Adrenal gland (tissue), 12 donors: ENCODE results near the gene AGT. TPM values are rescaled to one million over a fixed set of nuclear protein-coding genes. Genes with fewer than 3 reads are reported as not detected.
"Not testable (repeated sequence)": the region's sequence is repeated elsewhere in the genome, so short reads cannot be mapped to it uniquely, and the experiment has no call there.

ENCODE experiments used
- DNase-seq, 7 donors: peaks; one replicate each; pipeline ENCODE4 v3.0.0-alpha.2; 2019 to 2020
- H3K27ac ChIP-seq, 5 donors: fragments of 200-600 bp; sonication (generic) in 4 of 5; 1 replicate in 3 of 5; 2 replicates in 2 of 5; pipeline versions ENCODE4 v1.5.1 to v1.8.0; 2016 to 2020; ENCODE audit warnings: mild to moderate bottlenecking in 1 of 5
- H3K27me3 ChIP-seq: fragments of 200-600 bp; 2 replicates; pipeline ENCODE4 v1.8.0; 2021
- H3K36me3 ChIP-seq, 2 donors: fragments of 200-600 bp; replicated peaks in 1 of 2; 1 replicate in 1 of 2; 2 replicates in 1 of 2; pipeline versions ENCODE4 v1.5.1 to v1.8.0; 2018 to 2022
- H3K4me1 ChIP-seq, 2 donors: fragments of 200-600 bp; replicated peaks in 1 of 2; 1 replicate in 1 of 2; 2 replicates in 1 of 2; pipeline versions ENCODE4 v1.5.1 to v1.8.0; 2018 to 2021
- H3K4me3 ChIP-seq, 4 donors: fragments of 200-600 bp; sonication (generic) in 3 of 4; one replicate each; pipeline ENCODE4 v1.5.1; 2016 to 2018
- H3K9me3 ChIP-seq, 3 donors: fragments of 200-600 bp; sonication (generic) in 1 of 3; replicated peaks in 1 of 3; 1 replicate in 2 of 3; 2 replicates in 1 of 3; pipeline versions ENCODE4 v1.5.1 to v1.8.0; 2016 to 2021
- CTCF ChIP-seq, 6 experiments: fragments of 450-650 bp in 4 of 6; fragments of 200-600 bp in 2 of 6; sonication (generic) in 1 of 6; IDR thresholded peaks; 1 replicate in 5 of 6; 2 replicates in 1 of 6; pipeline versions ENCODE4 v1.5.1 to v1.8.0; 2016 to 2021; ENCODE audit warnings: antibody characterized with exemption in 6 of 6, mild to moderate bottlenecking in 2 of 6, moderate library complexity in 1 of 6
- POLR2A ChIP-seq, 2 donors: fragments of 450-650 bp; IDR thresholded peaks; one replicate each; pipeline ENCODE4 v1.6.1; 2017; ENCODE audit warnings: antibody characterized with exemption in 2 of 2, mild to moderate bottlenecking in 2 of 2, moderate library complexity in 1 of 2
- WGBS, 4 donors: extraction: QIAGEN DNeasy Blood & Tissue Kit in 2 of 4; methylation state at CpG; one replicate each; pipeline versions ENCODE4 v1.1.5 to v1.1.7; 2013 to 2017; 5-methylcytosine and 5-hydroxymethylcytosine counted together
- intact Hi-C, 2 donors: fragments of 100-400 bp; cut with DNase I; formaldehyde crosslinking; loops; one replicate each; pipeline versions ENCODE4 v1.14.1 to v1.15.0; 2022 to 2023
- polyA plus RNA-seq, 3 donors: library from polyadenylated mRNA; stranded (reverse); fragments of 200-250 nt in 2 of 3; fragments of 350-450 nt in 1 of 3; fragmentation: Illumina TruSeq in 1 of 3; extraction: RNeasy Lipid Tissue Mini Kit (QIAGEN cat#74804) in 1 of 3; gene quantifications; one replicate each; pipeline ENCODE4 v1.2.3, GENCODE V29; 2013 to 2014
- total RNA-seq, 9 donors: library from RNA; depleted of rRNA in 4 of 9; stranded (reverse); fragments of >200 nt in 4 of 9; fragments of 120-200 nt in 1 of 9; fragmentation: NEBNext Ultra II Directional in 1 of 9; extraction: Animal tissue kit (Norgen Biotek cat#: 25700) in 1 of 9; gene quantifications; one replicate each; pipeline versions ENCODE4 v1.1.0 to v1.2.4, GENCODE V29; 2013 to 2023
- donor health status: healthy with polysubstance abuse.
- donor health status: Bipolar disorder and iron deficiency.
- donor health status: DM: yes; HTN: yes; CAD: no.
- donor health status: DM: no; HTN: no; CAD: no.
- donor health status: DM: no; HTN: no; CAD: no.
- donor health status: DM: yes; HTN: yes; CAD: no.

AGT gene
- total and polyA plus RNA-seq, 12 donors = 6.3 to 103 (median 18.7) TPM

- no peak for DNase-seq
- no peaks in the 10 kb centered on the region for H3K36me3 ChIP-seq
- TF ChIP-seq POLR2A (IDR thresholded peaks at IDR 0.05) (no peak), CTCF (IDR thresholded peaks at IDR 0.05) (no peak)
- no peak overlapping the region for H3K4me3 ChIP-seq
- 57 to 95% (median 77%) methylated on average over 1 of the region's 1 CpG for WGBS, 4 donors
- H3K4me1 ChIP-seq = no peaks in the 10 kb centered on the region
- no peak overlapping the region for H3K27ac ChIP-seq
- intact Hi-C loops = no loop called here
- H3K9me3 ChIP-seq = no peaks in the 10 kb centered on the region
- no peaks in the 10 kb centered on the region for H3K27me3 ChIP-seq
Measured at GRCh38 chr1:230699716-230700115, 14.2 kb downstream of the AGT start.

GRCh38 chr1:230698964-230699363, 15.0 kb downstream of the AGT start:
- H3K9me3 ChIP-seq, DNase-seq, intact Hi-C loops, H3K36me3 ChIP-seq, H3K27ac ChIP-seq, H3K4me3 ChIP-seq, H3K4me1 ChIP-seq, H3K27me3 ChIP-seq: not testable (repeated sequence)

- Histone ChIP-seq H3K4me1 (no peaks in the 10 kb centered on the region), H3K27me3 (no peaks in the 10 kb centered on the region), H3K4me3 (no peak overlapping the region), H3K9me3 (no peaks in the 10 kb centered on the region), H3K27ac (no peak overlapping the region), H3K36me3 (peaks cover 0 to 11% of the 10 kb centered on the region in 2 donors)
- 89 to 91% (median 91%) methylated on average over 14 of the region's 14 CpGs for WGBS, 4 donors
- TF ChIP-seq POLR2A (IDR thresholded peaks at IDR 0.05) (no peak), CTCF (IDR thresholded peaks at IDR 0.05) (no peak)
- intact Hi-C loops = no loop called here
- DNase-seq = no peak
Measured at GRCh38 chr1:230698130-230698529, 15.8 kb downstream of the AGT start.

- DNase-seq = no peak
- Histone ChIP-seq H3K9me3 (no peaks in the 10 kb centered on the region), H3K4me3 (no peak overlapping the region), H3K27me3 (no peaks in the 10 kb centered on the region), H3K36me3 (peaks cover 0 to 24% of the 10 kb centered on the region in 2 donors), H3K4me1 (no peaks in the 10 kb centered on the region), H3K27ac (no peak overlapping the region)
- intact Hi-C loops = no loop called here
- TF ChIP-seq POLR2A (IDR thresholded peaks at IDR 0.05) (no peak), CTCF (IDR thresholded peaks at IDR 0.05) (no peak)
- WGBS, 4 donors = 76 to 86% (median 83%) methylated on average over 6 to 7 of the region's 7 CpGs
Measured at GRCh38 chr1:230696722-230697437, 17.0 kb downstream of the AGT start.

- 76 to 86% (median 83%) methylated on average over 8 of the region's 8 CpGs for WGBS, 4 donors
- TF ChIP-seq CTCF (IDR thresholded peaks at IDR 0.05) = no peak
Measured at GRCh38 chr1:230696218-230696617, 17.7 kb downstream of the AGT start.

More at GRCh38 chr1:230696218-230696617, 17.7 kb downstream of the AGT start:
- H3K4me3 ChIP-seq = no peak overlapping the region
- intact Hi-C loops = no loop called here
- no peak for DNase-seq
- H3K36me3 ChIP-seq = peaks cover 0 to 30% of the 10 kb centered on the region in 2 donors
- H3K9me3 ChIP-seq = no peaks in the 10 kb centered on the region
- H3K27ac ChIP-seq = no peak overlapping the region
- H3K4me1 ChIP-seq = no peaks in the 10 kb centered on the region
- no peaks in the 10 kb centered on the region for H3K27me3 ChIP-seq
